GM10248 (cell line): ENCODE data around the gene MIA2.
"Not testable (repeated sequence)": the region's sequence is repeated elsewhere in the genome, so short reads cannot be mapped to it uniquely, and the experiment has no call there.

Experiments used
- CTCF ChIA-PET: fragments of 300-600 bp; sonication (Branson Sonifier 250); formaldehyde crosslinking; extraction: SDS; loops from one replicate; lab custom pipeline; 2021; ENCODE audit warnings: antibody characterized with exemption; lab: Yijun Ruan, JAX
- POLR2A ChIA-PET: fragments of 350-650 bp; sonication (Branson Sonifier 250); formaldehyde crosslinking; extraction: SDS; loops from one replicate; lab custom pipeline; 2020; ENCODE audit warnings: antibody characterized with exemption; lab: Yijun Ruan, JAX
- DNase-seq: peaks from one replicate; pipeline ENCODE4 v3.0.0; 2012; ENCODE audit errors: extremely low spot score
- CTCF ChIP-seq: IDR thresholded peaks from 2 replicates; pipeline ENCODE4 v1.5.1; 2012; ENCODE audit warnings: mild to moderate bottlenecking, low read depth; ENCODE audit errors: extremely low read depth, missing control alignments, control extremely low read depth

MIA2 gene

DNA sequence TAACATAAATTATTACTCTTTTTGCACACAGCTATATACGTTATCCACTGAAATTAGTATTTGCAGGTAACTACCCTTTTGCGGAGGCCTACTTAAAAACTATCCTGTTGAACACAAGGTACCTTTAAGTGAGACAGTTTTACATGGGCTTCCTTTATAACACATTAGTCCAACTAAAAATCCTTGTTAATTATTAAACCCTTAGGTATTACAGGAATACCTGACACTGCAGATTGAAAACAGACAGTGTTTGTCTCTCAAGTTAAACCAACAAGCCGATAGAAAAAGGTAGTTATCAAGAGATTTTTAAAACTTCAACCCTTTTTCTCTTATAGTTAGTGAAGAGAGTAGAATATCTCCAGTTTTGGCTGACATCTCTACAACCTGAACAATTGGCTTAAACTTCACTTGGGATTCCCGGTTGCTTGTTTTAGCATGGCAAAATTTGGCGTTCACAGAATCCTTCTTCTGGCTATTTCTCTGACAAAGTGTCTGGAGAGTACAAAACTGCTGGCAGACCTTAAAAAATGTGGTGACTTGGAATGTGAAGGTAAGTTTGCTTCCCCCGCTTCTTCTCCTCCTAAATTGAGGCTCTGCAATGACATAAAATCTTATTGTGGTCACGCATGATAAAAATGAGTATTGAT, at the start of gene MIA2:
Gene MIA2, plus strand, starts transcription at position 236 of the 647 bp plus-strand sequence. Its CDS starts 200 bp downstream, at position 436.
- ChIA-PET CTCF (no interaction called here), POLR2A (no interaction called here)
- no peak for DNase-seq
- no peak for TF ChIP-seq CTCF

GRCh38 chr14:39184628-39185255, 49.0 kb upstream of the MIA2 start:
- POLR2A ChIA-PET = interaction anchor here (0.7 to 2.3 kb wide), 3 partner anchors 10 to 56 kb away, joined by 3 to 10 read pairs (median 3); partner anchors contain the start of gene PNN

GRCh38 chr14:39185256-39186049, 48.3 kb upstream of the MIA2 start:
- ChIA-PET CTCF (no interaction called here), POLR2A (interaction anchor here (0.6 to 2.3 kb wide), 6 partner anchors 10 to 104 kb away, joined by 3 to 10 read pairs (median 4); partner anchors contain the start of genes PNN and TRAPPC6B)
- DNase-seq = no peak
- TF ChIP-seq CTCF = no peak

More at GRCh38 chr14:39184628-39185255, 49.0 kb upstream of the MIA2 start:
- no peak for DNase-seq
- CTCF ChIA-PET = no interaction called here
- TF ChIP-seq CTCF = no peak

DNA sequence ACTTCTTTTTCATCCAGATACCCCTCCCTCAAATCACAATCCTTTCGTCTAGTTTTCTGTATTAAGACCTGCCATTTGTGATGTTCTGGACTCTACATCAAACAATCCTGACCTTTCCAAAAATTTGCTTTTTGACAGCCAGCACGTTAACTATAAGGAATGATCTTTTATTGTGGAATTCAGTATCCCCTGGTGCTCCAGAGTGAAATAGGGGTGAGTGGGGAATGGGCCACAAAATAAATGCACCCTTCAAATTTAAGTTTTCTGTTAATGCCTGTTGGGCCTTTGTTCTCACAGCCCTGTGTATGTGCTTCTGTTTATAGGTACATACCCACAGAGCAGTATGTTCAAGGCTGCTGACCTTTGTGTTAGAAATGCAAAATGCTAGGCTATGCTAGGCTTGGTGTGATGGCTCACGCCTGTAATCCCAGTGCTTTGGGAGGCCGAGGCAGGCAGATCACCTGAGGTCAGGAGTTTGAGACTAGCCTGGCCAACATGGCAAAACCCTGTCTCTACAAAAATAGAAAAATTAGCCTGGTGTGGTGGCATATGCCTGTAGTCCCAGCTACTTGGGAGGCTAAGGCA, 46.7 kb upstream of the MIA2 start:
- DNase-seq = no peak
- ChIA-PET CTCF (no interaction called here), POLR2A (interaction anchor here (0.7 kb wide), 1 partner anchor 72 kb away, joined by 3 read pairs; no protein-coding TSS in a partner anchor)
- TF ChIP-seq CTCF = no peak

GRCh38 chr14:39203659-39204606, 29.8 kb upstream of the MIA2 start:
- DNase-seq = no peak
- ChIA-PET CTCF (interaction anchor here (1.4 to 1.5 kb wide), 2 partner anchors 9 to 23 kb away, joined by 3 to 5 read pairs; no protein-coding TSS in a partner anchor), POLR2A (no interaction called here)
- TF ChIP-seq CTCF = no peak

DNA sequence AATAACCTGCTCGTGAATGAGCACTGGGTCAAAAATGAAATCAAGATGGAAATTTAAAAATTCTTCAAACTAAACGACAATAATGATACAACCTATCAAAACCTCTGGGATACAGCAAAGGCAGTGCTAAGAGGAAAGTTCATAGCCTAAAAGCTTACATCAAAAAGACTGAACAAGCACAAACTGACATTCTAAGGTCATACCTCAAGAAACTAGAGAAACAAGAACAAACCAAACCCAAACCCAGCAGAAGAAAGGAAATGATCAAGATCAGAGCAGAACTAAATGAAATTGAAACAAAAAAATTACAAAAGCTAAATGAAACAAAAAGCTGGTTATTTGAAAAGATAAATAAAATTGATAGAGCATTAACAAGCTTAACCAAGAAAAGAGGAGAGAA, 26.3 kb upstream of the MIA2 start:
- CTCF ChIA-PET, POLR2A ChIA-PET, DNase-seq: not testable (repeated sequence)
